HG02938 (cell line): ENCODE results near the gene PLCB3.

Experiments
- ATAC-seq: cut with Tn5 transposase; IDR thresholded peaks from one replicate; pipeline ENCODE4 v1.9.1; 2021; ENCODE audit warnings: mild to moderate bottlenecking, moderate library complexity; ENCODE audit not compliant: unreplicated experiment

Gene PLCB3

GRCh38 chr11:64220798-64221197 lies 30.5 kb upstream of the PLCB3 start:
- no peak for ATAC-seq

- ATAC-seq: no peak
These were observed 28.7 kb upstream of the PLCB3 start for GRCh38 chr11:64222651-64223000.

- no peak for ATAC-seq
These were observed 28.2 kb upstream of the PLCB3 start for GRCh38 chr11:64223001-64223651.

DNA sequence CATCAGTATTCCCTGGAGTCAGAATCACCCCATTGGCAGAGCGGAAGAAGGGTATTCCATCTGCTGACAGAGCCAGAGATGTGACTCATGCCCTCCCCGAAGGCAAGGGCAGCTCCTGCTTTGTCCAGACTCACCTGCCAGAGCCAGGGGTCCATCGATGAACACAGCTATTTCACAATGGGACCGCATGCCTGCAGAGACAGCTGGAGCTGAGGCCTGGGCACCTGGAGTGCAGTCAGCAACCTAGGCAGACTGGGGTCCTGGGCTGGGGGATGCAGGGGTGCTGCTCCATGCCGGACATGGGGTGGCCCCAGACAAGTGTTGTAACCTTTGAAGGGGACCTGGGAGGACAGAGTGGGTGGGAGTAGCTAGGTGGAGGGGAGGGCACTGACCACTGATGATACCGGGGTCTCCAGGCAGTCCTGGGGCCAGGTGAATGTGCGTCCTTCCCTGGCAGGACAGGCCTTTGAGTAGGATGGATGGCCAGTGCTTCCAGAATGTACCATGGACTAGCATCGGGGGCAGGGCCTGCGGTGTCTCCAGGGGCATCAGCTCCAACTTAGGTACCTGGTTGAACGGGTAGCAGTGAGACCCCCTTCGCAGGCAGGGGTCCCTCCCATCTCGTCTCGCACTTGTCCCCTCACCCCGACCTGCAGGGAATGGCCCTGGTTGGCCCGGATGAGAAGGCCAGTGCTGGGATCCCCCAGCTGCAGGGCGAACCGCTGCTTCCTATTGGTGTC lies 27.0 kb upstream of the PLCB3 start:
- no peak for ATAC-seq

- no peak for ATAC-seq
These were observed 26.3 kb upstream of the PLCB3 start for GRCh38 chr11:64224891-64225607.

DNA sequence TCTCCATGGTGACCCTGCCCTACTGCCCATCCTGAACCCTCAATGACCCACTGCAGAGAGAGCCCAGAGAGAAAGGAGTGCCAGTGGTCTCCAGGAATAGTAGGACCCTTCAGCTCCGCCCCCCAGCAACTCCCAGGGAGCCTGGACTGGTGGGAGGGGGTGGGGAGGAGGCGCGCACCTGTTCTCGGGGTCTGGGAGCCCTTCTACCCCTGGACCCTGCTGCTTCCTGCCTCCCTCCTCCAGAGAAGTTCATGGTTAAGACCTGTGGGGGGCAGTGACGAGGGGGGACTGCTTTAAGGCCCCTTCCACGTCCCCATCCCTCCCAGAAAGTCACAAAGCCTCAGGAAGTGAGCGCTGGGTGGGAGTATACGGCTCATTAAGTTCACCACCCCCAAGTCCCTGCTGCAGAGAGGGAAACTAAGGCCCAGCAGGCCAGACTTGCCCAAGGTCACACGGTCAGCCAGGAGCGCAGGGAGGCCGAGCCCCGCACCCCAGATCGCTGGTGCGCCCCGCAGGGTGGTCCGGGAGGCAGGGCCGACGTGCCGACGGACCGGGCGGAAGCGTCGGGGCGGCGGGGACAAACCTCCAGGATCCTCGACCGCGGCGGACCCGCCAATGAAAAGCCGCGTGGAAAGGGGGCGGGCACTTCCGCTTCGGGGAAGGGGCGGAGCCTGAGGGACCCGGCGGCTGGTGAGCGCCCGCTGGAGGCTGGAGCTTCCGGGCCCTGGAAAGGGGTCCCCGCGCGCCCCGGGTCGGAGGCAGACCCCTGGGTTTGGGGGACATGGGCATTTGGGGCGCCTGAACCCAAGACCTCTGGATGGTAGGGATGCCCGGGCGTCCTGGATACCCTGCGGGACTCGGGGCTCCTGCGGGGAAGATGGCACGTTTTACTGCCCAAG lies 25.5 kb upstream of the PLCB3 start, which contains the start of the genes NUDT22 and TRPT1:
TSS of gene NUDT22 (plus strand) at position 667 of the 899 bp plus-strand sequence. CDS start 379 bp downstream, outside the sequence.
TSS of gene TRPT1 (minus strand) at position 579 of the 899 bp plus-strand sequence. CDS start at position 253, 326 bp downstream.
- no peak for ATAC-seq

DNA sequence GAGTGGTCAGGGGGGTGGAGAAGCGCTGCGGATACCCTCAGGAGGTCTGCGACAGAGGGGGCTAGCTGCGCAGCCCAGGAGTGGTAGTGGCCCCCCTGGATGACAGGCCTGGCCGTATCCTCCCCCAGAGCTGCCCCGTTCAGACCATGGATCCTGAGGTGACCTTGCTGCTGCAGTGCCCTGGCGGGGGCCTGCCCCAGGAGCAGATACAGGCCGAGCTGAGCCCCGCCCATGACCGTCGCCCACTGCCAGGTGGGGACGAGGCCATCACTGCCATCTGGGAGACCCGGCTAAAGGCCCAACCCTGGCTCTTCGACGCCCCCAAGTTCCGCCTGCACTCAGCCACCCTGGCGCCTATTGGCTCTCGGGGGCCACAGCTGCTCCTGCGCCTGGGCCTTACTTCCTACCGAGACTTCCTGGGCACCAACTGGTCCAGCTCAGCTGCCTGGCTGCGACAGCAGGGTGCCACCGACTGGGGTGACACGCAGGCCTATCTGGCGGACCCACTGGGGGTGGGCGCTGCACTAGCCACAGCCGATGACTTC lies 24.8 kb upstream of the PLCB3 start:
- ATAC-seq: no peak

- no peak for ATAC-seq
These were observed 23.8 kb upstream of the PLCB3 start for GRCh38 chr11:64227405-64227956.

DNA sequence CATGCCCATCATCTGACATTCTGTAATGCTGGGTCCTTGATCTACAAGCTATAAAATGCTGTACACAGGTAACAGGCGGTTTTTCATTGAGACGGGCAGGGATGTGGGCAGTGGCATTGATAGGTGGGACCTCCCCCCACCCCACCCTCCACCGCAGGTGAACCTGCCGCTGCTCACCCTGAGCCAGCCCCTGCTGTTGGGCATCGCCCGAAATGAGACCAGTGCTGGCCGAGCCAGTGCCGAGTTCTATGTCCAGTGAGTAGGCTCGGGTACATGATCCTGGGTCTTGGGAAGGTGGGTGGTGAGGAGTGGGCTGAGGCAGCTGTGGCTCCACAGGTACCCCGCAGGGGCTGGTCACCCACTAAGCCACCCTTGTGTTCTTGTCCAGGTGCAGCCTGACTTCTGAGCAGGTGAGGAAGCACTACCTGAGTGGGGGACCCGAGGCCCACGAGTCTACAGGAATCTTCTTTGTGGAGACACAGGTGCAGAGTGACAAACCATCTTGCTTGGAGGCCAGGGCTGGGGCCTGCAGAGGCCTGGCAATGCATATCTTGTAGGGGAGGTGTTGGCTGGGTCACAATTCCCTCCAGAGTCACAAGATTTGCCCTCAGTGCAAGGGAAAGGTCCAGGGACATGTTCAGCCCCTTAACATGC lies 22.1 kb upstream of the PLCB3 start:
- ATAC-seq: no peak

DNA sequence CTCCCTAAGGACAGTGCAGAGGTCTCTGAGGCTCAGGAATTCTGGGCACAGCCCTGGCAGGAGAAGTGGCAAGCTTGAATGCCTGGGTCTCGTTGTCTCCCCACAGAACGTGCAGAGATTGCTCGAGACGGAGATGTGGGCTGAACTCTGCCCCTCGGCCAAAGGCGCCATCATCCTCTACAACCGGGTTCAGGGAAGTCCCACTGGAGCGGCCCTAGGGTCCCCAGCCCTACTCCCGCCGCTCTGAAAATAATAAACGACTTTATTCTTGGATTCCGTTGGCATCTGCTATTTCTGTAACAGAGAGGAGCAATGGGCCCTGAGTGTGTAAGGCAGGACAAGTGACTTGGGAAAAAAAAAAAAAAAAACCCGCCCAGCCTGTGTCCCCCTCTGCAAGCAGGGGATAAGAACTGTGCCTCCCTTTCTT lies 21.6 kb upstream of the PLCB3 start:
- ATAC-seq: no peak

DNA sequence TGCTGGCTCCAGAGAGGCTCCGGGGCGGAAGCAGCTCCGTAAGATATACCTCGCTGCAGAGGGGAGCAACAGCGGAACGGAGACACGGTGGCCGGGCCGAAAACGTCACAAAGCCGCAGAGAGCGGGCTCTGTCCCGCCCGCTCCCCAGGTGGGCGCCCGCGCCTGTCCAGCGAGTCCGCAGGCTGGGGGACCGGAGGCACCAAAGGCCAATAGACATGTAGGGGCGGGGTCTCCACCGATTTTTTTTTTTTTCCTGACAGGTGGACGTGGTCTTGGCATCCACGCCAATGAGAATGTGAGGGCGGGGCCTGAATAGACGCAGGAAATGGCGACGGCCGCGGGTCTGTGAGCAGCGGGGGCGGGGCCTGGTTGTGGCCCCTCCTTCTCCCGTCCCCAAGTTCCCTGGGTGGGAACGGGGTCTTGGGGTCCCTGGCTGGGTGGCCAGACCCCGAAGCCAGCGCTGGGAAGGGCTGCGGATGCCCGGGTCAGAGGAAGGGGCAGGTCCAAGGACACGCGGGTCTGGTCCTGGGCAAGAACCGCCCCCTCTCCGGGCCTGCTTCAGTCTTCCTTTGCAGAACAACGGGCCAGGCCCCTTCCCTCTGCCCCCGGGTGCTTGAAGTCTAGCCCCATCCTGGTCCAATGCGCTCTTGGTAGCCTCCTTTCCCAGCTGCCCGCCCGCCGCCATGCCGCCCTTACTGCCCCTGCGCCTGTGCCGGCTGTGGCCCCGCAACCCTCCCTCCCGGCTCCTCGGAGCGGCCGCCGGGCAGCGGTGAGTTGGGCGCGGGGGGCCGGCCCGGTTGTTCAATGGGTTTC lies 21.0 kb upstream of the PLCB3 start, which contains the start of gene DNAJC4:
TSS of gene DNAJC4 (plus strand) at position 378 of the 814 bp plus-strand sequence. CDS start at position 685, 307 bp downstream.
- ATAC-seq: peak; percentile 43

DNA sequence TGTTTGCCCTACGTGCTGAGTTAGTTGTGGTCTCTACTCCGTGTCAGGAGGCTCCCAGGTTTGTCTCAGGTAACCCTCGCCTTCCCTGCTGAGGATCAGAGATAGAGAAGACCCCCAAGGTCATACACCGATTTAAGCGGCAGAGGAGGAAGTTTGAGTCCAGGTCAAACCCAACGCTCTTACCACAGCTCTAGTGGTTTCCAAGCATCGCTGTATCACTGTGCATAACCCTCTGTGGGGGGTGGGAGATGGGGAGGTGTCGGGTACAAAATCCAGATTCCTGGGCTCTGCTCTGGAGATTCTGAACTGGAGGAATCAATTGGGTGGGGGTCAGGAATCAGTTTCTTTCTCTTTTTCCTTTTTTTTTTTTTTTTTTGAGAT lies 20.4 kb upstream of the PLCB3 start:
- ATAC-seq: no peak

DNA sequence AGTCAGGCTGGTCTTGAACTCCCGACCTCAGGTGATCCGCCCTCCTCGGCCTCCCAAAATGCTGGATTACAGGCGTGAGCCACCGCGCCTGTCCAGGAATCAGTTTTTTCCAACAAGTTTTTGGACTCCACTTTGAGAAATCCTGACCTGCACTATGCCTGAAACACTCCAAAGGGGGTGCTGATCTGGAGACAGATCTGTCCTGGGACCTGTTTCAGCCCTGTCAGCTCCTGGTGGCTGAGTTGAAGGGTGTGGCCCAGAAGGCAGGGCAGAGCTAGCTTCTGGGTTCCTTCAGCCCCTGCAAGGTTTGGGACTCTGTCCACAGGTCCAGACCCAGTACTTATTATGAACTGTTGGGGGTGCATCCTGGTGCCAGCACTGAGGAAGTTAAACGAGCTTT lies 19.8 kb upstream of the PLCB3 start:
- no peak for ATAC-seq

- no peak for ATAC-seq
These were observed 19.0 kb upstream of the PLCB3 start for GRCh38 chr11:64232182-64232966.

GRCh38 chr11:64232967-64233315 lies 18.4 kb upstream of the PLCB3 start:
- ATAC-seq: no peak

GRCh38 chr11:64233913-64234586 lies 17.3 kb upstream of the PLCB3 start, which contains the start of gene VEGFB:
VEGFB (plus strand) TSS chr11:64234584; CDS start chr11:64234834, 250 bp downstream.
- ATAC-seq: no peak

- no peak for ATAC-seq
These were observed 16.5 kb upstream of the PLCB3 start for GRCh38 chr11:64234647-64235379.
